ENCODE measurements around the gene UBAP1L. TPM values are rescaled to one million over a fixed set of nuclear protein-coding genes. Genes with fewer than 3 reads are reported as not detected.

Gene UBAP1L
- total and polyA plus RNA-seq, 2 of the 4 experiments (the other 2 are of a cell fraction), result 0.36 to 1.1 TPM

DNA sequence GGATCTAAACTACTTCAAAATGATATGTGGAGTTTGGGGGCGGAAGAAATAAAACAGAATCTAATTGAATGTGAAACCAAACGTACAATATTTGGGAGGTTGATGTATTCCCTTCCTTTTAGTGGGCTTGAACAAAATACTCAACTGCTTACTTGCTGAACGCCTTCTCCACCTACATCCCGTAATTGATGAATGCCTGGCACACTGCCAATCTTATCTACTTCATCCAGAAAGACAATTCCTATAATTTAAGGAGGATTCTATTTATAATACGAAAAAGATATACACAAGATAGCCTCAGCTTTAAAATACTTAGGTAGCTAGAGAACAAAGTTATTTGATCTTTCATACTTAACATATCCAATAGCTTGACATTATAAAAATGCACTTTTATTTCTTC lies 41.7 kb upstream of the UBAP1L start:
- in situ Hi-C loops (cut with MboI; ENCODE audit: low sequenced_read_pairs), result no loop called here
- H3K14ac ChIP-seq (replicated peaks; ENCODE audit: low read depth, low read length), result no peak overlapping the region
- peaks cover 3% of the 10 kb centered on the region; the same call in 1 of the 2 replicates for H4K20me1 ChIP-seq (ENCODE audit: insufficient read depth, low read length)

More for the DNA sequence above, 41.7 kb upstream of the UBAP1L start:
- Histone ChIP-seq H3K79me1 (ENCODE audit: low read depth in 1 of 2, low read length in 2 of 2) (peaks cover 6 to 9% of the 10 kb centered on the region in 2 experiments; a peak in 3 of 4 replicates), H3K18ac (ENCODE audit: low read depth, low read length) (no peak overlapping the region), H3K56ac (ENCODE audit: extremely low read depth, insufficient read depth, low read length) (no peak overlapping the region), H3K36me3 (ENCODE audit: control insufficient read depth, insufficient read depth, low read length) (peaks cover 29% of the 10 kb centered on the region), H2BK20ac (ENCODE audit: low read depth, low read length) (no peak overlapping the region), H3K4me3 (ENCODE audit: insufficient read depth, low read depth, low read length) (no peak overlapping the region), H2BK5ac (ENCODE audit: low read depth, low read length, poor library complexity, severe bottlenecking) (no peak overlapping the region), H3K9ac (ENCODE audit: low read depth, low read length) (no peak overlapping the region), H3K27me3 (ENCODE audit: control insufficient read depth, insufficient read depth, low read length) (no peaks in the 10 kb centered on the region), H4K5ac (ENCODE audit: low read depth, low read length) (no peak overlapping the region), H2BK120ac (ENCODE audit: low read depth, low read length) (no peak overlapping the region), H3K9me3 (ENCODE audit: control insufficient read depth, insufficient read depth, low read length) (no peaks in the 10 kb centered on the region), H3K23ac (ENCODE audit: low read depth, low read length) (no peak overlapping the region), H3K4ac (ENCODE audit: low read depth, low read length) (no peak overlapping the region), H2BK15ac (ENCODE audit: low read depth, low read length) (no peak overlapping the region), H3K4me2 (ENCODE audit: low read depth, low read length) (no peak overlapping the region), H3K27ac (ENCODE audit: insufficient read depth, low read length) (no peak overlapping the region), H2AK9ac (replicated peaks; ENCODE audit: low read depth, low read length, poor library complexity) (no peak overlapping the region), H4K8ac (ENCODE audit: low read depth in 2 of 2, low read length in 2 of 2) (no peak overlapping the region), H3K9me1 (ENCODE audit: insufficient read depth, low read length) (0 out of 2 replicates have a peak, but pooled peaks cover 3% of the 10 kb centered on the region), H2AK5ac (ENCODE audit: low read depth, low read length) (no peak overlapping the region), H4K91ac (ENCODE audit: insufficient read depth, low read depth, low read length) (no peak overlapping the region), H3K4me1 (ENCODE audit: control insufficient read depth, insufficient read depth, low read length) (no peaks in the 10 kb centered on the region), H2AFZ (replicated peaks; ENCODE audit: low read length, poor library complexity) (no peak overlapping the region)
- intact Hi-C loops (cut with micrococcal nuclease) (no loop called here), dilution Hi-C loops (cut with HindIII; ENCODE audit: low sequenced_read_pairs, unreplicated experiment) (no loop called here)
- ChIA-PET POLR2A (ENCODE audit: unreplicated experiment) (no interaction called here), CTCF (interaction anchor here (0.9 kb wide), 1 partner anchor 70 kb away, joined by 3 read pairs; no protein-coding TSS in a partner anchor)
- no peak for ATAC-seq (ENCODE audit: low read depth)
- TF ChIP-seq CHD1 (IDR thresholded peaks at IDR 0.05; ENCODE audit: low read depth, low read length), result no peak
- TF ChIP-seq MXI1 (IDR thresholded peaks at IDR 0.05; ENCODE audit: borderline replicate concordance, low read depth, low read length), result no peak
- no peak for TF ChIP-seq RCOR1 (IDR thresholded peaks at IDR 0.05; ENCODE audit: insufficient replicate concordance, low read length)
- TF ChIP-seq RAD21 (IDR thresholded peaks at IDR 0.05; ENCODE audit: low read length), result no peak
- TF ChIP-seq MAZ (IDR thresholded peaks at IDR 0.05; ENCODE audit: borderline replicate concordance, low read depth, low read length), result no peak
- no peak for TF ChIP-seq RFX5 (IDR thresholded peaks at IDR 0.05; ENCODE audit: low read depth, low read length)
- TF ChIP-seq, protein P1, sequence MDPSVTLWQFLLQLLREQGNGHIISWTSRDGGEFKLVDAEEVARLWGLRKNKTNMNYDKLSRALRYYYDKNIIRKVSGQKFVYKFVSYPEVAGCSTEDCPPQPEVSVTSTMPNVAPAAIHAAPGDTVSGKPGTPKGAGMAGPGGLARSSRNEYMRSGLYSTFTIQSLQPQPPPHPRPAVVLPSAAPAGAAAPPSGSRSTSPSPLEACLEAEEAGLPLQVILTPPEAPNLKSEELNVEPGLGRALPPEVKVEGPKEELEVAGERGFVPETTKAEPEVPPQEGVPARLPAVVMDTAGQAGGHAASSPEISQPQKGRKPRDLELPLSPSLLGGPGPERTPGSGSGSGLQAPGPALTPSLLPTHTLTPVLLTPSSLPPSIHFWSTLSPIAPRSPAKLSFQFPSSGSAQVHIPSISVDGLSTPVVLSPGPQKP (IDR thresholded peaks at IDR 0.05; ENCODE audit: borderline replicate concordance, low read depth, low read length), result no peak
- no peak for TF ChIP-seq MAFK (IDR thresholded peaks at IDR 0.05; ENCODE audit: low read depth, low read length)
- no peak for TF ChIP-seq POLR2A (IDR thresholded peaks at IDR 0.05; ENCODE audit: low read depth, low read length)
- no peak for TF ChIP-seq SMC3 (IDR thresholded peaks at IDR 0.05; ENCODE audit: low read depth, low read length)
- no peak for TF ChIP-seq BHLHE40 (IDR thresholded peaks at IDR 0.05; ENCODE audit: low read depth, low read length)
- TF ChIP-seq, protein P2, sequence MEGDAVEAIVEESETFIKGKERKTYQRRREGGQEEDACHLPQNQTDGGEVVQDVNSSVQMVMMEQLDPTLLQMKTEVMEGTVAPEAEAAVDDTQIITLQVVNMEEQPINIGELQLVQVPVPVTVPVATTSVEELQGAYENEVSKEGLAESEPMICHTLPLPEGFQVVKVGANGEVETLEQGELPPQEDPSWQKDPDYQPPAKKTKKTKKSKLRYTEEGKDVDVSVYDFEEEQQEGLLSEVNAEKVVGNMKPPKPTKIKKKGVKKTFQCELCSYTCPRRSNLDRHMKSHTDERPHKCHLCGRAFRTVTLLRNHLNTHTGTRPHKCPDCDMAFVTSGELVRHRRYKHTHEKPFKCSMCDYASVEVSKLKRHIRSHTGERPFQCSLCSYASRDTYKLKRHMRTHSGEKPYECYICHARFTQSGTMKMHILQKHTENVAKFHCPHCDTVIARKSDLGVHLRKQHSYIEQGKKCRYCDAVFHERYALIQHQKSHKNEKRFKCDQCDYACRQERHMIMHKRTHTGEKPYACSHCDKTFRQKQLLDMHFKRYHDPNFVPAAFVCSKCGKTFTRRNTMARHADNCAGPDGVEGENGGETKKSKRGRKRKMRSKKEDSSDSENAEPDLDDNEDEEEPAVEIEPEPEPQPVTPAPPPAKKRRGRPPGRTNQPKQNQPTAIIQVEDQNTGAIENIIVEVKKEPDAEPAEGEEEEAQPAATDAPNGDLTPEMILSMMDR (conservative IDR thresholded peaks at IDR 0.05; ENCODE audit: low read depth, low read length), result no peak
- TF ChIP-seq NFE2L2 (IDR thresholded peaks at IDR 0.05; ENCODE audit: low read depth, low read length), result no peak
- BruUV-seq (replicated peaks), result no TSS peak
- no CpG with 5 or more reads among the region's 5 CpGs for WGBS, 2 experiments (ENCODE audit: extremely low coverage in 2 of 2, insufficient read length in 1 of 2)
- DNase-seq, result no peak
